ENCODE data around the gene DSG3.
"Not testable (repeated sequence)": the region's sequence is repeated elsewhere in the genome, so short reads cannot be mapped to it uniquely, and the experiment has no call there.

DSG3 gene

DNA sequence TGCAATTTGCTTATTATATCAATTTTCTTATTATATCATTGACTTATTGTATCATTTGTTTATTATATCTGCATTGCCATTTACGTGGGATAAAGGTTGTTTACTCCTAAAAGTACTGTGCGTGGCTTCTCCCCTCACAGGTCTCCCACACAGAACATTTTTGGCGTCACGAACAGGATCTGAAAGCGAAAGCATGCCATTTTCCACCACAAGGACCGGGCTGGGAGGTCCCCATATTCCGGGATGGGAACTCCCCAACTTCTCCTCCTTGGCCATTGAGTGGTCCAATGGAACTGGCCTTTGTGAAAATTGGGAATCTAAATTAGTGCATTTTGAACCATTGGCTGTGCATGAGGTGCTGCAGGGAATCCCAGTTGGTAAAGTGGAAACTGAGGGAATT is 45.6 kb downstream of the DSG3 start:
- no peak for DNase-seq (ENCODE audit: low read depth)

GRCh38 chr18:31493941-31494340 is 46.4 kb downstream of the DSG3 start:
- no peak for DNase-seq (ENCODE audit: low read depth)

- not testable (repeated sequence) for DNase-seq (ENCODE audit: low read depth)
Measured at GRCh38 chr18:31494705-31495244, 47.2 kb downstream of the DSG3 start.

GRCh38 chr18:31497404-31497835 is 49.9 kb downstream of the DSG3 start:
- no peak for DNase-seq (ENCODE audit: low read depth)

DNA sequence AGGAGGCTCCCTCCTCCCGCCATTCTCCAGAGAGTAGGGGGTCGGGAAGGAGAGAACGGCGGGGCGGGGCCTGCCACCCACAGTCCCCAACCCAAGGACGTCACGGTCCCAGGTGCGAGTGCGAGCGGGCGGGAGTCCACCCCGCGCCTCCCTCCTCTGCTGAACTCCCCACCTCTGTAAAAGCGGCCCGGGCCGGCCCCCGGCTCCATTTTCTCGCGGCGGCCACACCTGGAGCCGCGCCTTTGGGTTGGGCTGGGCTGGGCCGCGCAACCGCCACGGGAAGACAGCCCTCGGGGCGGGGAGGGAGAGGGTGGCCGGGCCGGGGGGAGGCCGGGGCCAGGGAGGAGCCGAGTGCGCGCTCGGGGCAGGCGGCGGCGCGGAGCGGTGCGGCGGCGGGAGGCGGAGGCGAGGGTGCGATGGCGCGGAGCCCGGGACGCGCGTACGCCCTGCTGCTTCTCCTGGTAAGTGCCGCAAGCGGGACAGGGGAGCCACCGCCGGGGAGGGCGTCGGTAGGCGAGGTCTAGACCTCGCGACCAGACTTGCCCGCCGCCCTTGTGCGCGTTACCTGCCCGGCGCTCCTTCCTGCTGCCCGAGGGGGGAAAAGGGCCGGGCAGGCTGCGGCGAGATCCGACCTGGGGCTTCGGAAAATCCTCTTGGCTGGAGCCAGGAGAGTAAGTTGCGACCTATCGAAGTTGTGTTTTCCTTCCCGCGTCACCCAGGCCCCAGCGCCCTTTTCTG is 50.5 kb downstream of the DSG3 start, which contains the start of gene DSG2:
TSS of gene DSG2 (plus strand) at position 342 of the 738 bp plus-strand sequence. CDS start at position 417, 75 bp downstream.
- no peak for DNase-seq (ENCODE audit: low read depth)

DNA sequence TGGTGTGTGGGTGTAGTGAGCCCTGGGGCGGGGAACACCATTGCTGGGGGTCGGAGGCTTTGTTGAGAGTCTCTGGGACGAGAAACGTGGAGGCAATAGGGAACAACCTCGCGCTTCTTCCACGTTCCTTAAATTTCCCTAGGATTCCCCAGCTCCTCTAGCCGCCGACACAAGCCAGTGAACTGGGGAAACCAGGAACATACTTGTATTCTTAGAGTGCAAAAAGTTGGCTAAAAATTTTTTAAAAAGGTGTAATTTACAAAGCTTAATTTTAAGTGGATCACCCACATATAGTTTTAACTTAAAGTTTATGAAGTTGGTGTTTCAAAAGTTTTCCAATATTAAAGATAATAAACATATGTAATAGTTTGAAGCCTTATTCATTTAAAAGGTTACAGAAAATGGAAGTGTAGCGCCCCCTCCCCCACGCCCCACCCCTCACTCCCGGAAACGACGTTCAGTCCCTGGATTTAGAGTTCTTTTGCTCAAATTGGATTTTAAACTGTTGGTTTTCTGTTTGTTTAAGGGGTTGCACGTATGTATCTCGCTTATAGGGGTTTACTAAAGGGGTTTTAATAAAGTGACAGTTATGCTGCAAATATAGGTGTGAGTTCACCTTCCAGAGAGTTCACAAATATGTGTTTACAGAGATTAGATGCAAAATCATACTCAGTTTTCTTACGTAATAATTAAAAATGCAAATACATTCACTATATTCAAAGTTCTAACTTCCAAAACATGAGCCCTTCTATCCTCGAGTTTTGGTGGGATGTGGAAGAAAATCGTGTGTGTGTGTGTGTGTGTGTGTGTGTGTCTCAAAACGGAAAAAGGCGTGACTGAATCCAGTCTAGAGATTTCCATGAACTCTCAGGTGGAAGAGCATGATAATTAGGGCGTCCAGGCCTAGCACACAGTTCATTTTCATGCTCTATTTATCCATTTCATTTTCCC is 51.3 kb downstream of the DSG3 start:
- no peak for DNase-seq (ENCODE audit: low read depth)

DNA sequence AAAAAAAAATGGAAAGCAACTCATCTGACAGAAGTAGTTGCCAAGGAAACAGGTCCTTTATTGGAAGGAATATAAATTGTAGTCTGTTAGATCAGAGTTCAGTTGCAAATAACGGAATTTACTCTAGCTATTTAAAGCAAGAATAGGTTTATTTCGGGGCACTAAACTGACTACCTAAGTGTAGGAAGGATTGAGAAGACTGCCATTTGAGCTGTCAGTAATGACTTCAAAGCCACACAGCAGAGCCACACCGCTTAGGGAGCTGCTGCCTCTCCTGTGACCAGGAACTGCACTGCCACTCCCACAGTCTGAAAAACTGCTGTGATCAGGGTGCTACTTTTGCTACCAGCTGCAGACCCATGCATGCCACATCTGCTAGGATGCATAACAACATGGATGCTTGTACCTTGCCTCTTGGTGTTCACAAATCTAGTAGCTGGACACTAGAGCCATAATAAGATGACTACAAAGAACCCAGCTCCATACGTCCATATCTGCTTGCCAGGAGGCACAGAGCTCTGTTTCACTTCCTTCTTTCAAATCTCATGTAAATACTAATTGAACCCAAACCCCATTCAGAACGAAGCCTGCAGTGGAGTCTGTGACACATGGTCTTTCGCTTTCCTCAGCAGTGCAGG is 52.6 kb downstream of the DSG3 start:
- no peak for DNase-seq (ENCODE audit: low read depth)

- no peak for DNase-seq (ENCODE audit: low read depth)
Measured at GRCh38 chr18:31503011-31503410, 55.5 kb downstream of the DSG3 start.

- DNase-seq (ENCODE audit: low read depth), result no peak
Measured at GRCh38 chr18:31504455-31505147, 57.1 kb downstream of the DSG3 start.

- DNase-seq (ENCODE audit: low read depth), result no peak
Measured at GRCh38 chr18:31505156-31505555, 57.6 kb downstream of the DSG3 start.

- no peak for DNase-seq (ENCODE audit: low read depth)
Measured at GRCh38 chr18:31506024-31506742, 58.6 kb downstream of the DSG3 start.

DNA sequence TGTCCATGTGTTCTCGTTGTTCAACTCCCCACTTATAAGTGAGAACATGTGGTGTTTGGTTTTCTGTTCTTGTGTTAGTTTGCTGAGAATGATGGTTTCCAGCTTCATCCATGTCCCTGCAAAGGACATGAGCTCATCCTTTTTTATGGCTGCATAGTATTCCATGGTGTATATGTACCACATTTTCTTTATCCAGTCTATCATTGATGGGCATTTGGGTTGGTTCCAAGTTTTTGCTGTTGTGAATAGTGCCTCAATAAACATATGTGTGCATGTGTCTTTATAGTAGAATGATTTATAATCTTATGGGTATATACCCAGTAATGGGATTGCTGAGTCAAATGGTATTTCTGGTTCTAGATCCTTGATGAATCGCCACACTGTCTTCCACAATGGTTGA is 59.6 kb downstream of the DSG3 start:
- DNase-seq (ENCODE audit: low read depth), result not testable (repeated sequence)

GRCh38 chr18:31508781-31509180 is 61.2 kb downstream of the DSG3 start:
- DNase-seq (ENCODE audit: low read depth), result no peak

GRCh38 chr18:31509571-31509970 is 62.0 kb downstream of the DSG3 start:
- DNase-seq (ENCODE audit: low read depth), result no peak

DNA sequence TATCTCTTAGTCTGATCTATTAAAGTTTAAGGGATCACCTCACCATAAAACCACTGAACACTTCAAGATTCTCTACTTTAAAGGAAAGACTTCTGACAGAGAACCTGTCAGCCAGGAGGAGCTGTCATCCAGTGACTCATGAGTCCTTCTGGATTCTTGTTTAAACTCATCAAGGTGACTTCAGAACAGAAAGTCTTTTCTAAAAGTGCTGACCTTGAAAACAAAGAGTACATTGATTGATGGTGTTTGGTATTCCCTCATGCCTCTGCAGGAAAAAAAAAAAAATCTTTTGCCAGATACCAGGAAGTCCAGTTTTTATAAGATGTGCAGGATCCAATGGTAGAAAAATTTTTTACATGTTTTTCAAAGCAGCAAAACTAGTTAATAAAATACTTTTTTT is 62.8 kb downstream of the DSG3 start:
- no peak for DNase-seq (ENCODE audit: low read depth)

- DNase-seq (ENCODE audit: low read depth), result no peak
Measured at GRCh38 chr18:31511098-31511497, 63.6 kb downstream of the DSG3 start.

- DNase-seq (ENCODE audit: low read depth), result no peak
Measured at GRCh38 chr18:31512203-31512764, 64.7 kb downstream of the DSG3 start.

DNA sequence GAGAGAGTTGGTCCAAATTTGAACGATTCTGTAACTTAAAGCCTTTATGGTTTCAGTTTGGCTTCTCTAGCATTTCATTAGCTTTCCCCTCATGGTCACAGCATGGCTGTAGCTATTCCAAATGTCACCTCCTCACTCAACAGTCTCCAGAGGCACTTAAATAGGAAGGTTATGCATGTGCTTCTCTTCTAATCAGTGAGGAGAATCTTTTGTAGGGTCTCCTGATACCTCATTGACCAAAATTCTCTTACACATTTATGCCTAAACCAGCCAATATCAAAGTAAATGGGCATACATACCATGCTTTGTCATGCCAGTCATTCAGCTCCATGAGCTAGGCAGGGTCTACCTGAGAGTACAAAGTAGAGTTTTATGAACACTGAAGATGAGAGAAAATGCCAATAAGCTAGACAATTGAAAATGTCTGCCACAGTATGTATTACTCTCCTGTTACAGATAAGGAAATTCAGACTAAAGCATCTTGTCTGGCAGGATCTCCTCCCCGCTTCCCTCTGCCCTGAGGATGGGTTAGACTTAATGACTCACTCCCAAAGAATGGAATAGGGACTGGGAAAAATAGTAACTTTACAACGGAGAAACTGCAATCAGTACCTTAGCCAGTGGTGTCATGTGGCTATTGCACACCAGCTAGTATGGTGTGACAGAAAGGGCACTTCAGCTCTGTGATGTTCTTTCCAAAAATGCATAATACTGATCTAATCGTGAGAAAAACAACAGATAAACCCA is 65.8 kb downstream of the DSG3 start:
- no peak for DNase-seq (ENCODE audit: low read depth)

- DNase-seq (ENCODE audit: low read depth), result no peak
Measured at GRCh38 chr18:31516437-31516836, 68.9 kb downstream of the DSG3 start.

GRCh38 chr18:31526374-31526773 is 78.8 kb downstream of the DSG3 start:
- DNase-seq (ENCODE audit: low read depth), result no peak
